GM18517 (cell line): ENCODE results near the gene KIF5C.
"Not testable (repeated sequence)": the region's sequence is repeated elsewhere in the genome, so short reads cannot be mapped to it uniquely, and the experiment has no call there.

ENCODE experiments used
- ATAC-seq: cut with Tn5 transposase; IDR thresholded peaks from one replicate; pipeline ENCODE4 v1.9.1; 2021; ENCODE audit warnings: mild to moderate bottlenecking, moderate library complexity; ENCODE audit not compliant: unreplicated experiment

Gene KIF5C

DNA sequence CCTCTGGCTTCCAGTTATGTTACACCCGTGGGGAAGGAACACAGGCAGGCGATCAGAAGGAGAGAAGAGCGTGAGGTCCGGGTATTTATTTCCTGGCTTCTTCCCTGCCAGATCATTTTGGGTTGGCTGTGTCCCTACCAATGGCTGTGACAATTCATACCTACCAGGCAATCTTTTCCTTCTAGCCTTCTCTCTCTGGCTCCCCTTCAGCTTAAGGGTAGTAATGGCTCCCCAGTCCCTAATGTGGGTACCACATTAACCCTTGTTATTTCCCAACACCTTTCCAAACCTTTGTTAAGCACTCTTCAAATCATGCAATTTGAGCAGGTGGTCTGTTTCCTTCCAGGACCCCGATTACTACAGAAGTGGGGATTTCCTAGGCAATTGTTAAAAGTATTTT is 84.7 kb downstream of the KIF5C start:
- no peak for ATAC-seq

- no peak for ATAC-seq
Measured at GRCh38 chr2:148960483-148960882, 85.5 kb downstream of the KIF5C start.

DNA sequence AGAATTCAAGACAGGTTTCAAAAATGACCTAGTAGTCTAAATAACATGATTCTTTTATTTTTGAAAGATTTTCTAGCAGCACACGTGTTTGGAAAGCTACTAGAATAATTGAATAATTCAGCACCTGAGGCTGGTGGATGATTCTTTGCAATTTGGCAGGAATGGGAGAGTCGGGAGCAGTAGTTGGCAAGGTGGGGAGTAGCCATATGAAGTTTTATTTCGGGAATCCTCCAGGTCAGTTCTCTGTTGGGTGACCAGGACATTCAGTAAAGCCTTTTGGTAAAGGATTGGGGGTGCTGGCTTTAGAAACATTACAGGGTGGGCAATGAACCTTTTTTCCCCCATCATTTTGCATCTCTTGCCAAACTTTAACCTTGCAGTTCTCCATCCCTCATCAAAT is 88.4 kb downstream of the KIF5C start:
- no peak for ATAC-seq

GRCh38 chr2:148965623-148966437 is 90.8 kb downstream of the KIF5C start:
- ATAC-seq, result no peak

DNA sequence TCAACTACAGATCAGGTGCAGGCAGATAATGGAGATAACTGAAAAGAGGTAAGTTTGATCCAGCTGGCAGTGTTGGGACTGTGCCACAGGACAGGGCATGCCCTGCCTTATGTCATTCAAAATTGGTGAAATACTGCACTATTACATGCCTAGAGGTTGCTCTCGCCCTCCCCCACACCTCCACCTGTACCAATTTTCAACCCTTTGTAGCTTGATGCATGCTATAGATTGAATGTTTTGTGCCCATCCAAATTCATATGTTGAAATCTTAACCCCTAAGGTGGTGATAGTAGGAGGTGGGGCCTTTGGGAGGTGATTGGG is 91.4 kb downstream of the KIF5C start:
- no peak for ATAC-seq

GRCh38 chr2:148967056-148967455 is 92.0 kb downstream of the KIF5C start:
- no peak for ATAC-seq

GRCh38 chr2:148967578-148967977 is 92.6 kb downstream of the KIF5C start:
- ATAC-seq, result no peak

DNA sequence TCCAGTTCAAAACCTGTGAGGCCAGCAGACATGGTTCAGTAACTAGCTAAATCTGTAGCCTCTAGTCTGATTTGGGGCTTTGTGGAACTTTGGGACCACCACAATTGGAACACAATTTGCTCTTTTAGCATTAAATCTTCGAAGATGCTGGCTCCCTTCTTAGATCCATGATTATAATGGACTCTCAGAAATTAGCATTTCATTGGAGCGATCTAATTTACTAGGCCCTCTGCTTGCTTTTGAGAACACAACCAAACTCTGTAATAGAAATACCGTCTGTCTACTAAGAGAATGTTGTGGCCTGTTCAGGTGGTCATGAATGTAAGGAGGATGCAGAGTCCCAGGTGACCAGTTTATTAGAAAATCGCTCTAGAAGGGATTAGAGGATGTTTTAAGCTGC is 93.3 kb downstream of the KIF5C start:
- no peak for ATAC-seq

DNA sequence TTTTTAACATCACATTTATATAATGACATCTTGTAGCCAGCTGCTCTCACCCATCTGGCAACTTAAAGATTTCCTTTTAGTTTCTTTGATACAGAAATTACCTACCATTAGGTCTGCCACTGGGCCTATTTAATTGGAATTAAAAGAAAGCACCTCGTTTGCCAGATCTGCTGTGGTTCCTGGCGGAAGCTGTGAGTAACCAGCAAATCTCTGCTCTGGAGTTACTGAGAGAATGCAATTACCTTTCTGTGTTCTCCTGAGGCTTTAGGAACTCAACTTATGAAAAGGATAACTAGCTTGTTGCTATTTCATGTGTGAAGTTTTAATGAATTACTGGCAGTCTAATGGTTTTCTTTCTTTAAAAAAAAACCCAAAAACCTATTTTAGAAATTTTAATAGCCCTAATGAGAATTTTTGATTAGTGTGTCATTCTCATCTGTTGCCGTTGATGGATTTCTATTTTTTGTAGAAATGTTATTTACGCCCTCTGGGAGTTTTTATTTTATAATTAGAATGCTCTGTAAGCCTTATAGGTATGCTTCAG is 93.8 kb downstream of the KIF5C start:
- ATAC-seq, result no peak

DNA sequence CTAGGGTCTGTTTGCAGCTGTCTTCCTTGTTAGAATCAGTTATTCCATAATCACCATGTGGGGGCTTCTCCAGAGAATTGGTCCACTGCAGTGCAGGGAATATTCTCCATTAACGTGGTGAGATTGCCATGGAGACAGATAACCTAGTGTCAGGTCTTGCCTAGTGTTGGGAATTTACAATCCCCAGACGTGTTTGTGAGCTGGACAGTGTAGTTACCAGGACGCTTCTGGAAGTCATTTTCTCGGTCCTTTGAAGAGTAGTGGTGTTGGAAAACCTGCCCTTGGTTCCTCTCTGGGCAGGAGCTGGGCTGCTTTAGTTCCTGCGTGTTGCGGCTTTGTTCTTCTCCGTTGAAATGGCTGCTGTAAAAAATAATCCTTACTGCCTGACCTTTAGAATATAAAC is 94.6 kb downstream of the KIF5C start:
- ATAC-seq, result no peak

DNA sequence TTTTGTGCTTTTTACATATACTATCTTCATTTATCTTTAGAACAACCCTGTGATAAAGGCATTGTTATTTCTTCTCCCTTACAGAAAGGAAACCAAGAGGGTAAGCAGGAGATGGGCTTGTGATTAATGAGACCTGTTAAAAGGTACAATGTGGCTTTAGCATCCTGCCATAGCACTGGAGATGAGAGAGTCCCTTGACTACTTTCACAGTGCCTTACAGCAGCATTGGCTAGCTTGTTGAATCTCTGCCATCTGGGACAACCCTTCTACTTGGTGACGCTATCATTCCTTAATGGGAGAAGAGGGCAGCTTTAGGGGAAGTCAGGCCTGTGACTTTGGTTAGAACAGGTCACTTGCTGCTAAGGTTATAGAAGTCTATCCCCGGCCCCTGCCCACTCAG is 95.4 kb downstream of the KIF5C start:
- no peak for ATAC-seq

- no peak for ATAC-seq
Measured at GRCh38 chr2:148971547-148971946, 96.5 kb downstream of the KIF5C start.

GRCh38 chr2:148974095-148974494 is 99.1 kb downstream of the KIF5C start:
- ATAC-seq, result no peak

GRCh38 chr2:148978026-148978685 is 103.1 kb downstream of the KIF5C start:
- no peak for ATAC-seq

DNA sequence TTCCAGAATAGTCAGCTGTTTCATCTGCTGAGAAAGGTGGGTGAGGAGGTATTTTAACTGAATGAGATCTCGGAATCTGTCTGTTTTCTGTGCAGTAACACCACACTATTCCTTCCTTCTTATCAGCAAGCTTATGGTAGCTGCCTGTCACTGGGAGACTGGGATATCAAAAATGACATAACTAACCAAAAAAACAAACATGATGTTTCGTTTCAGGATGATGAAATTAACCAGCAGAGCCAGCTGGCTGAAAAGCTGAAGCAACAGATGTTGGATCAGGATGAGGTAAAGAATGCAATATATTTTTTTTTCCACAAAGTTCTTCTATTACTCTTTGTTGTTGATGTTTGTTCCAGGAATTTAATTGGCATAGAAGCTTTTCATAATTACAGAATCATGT is 103.7 kb downstream of the KIF5C start:
- ATAC-seq, result no peak

DNA sequence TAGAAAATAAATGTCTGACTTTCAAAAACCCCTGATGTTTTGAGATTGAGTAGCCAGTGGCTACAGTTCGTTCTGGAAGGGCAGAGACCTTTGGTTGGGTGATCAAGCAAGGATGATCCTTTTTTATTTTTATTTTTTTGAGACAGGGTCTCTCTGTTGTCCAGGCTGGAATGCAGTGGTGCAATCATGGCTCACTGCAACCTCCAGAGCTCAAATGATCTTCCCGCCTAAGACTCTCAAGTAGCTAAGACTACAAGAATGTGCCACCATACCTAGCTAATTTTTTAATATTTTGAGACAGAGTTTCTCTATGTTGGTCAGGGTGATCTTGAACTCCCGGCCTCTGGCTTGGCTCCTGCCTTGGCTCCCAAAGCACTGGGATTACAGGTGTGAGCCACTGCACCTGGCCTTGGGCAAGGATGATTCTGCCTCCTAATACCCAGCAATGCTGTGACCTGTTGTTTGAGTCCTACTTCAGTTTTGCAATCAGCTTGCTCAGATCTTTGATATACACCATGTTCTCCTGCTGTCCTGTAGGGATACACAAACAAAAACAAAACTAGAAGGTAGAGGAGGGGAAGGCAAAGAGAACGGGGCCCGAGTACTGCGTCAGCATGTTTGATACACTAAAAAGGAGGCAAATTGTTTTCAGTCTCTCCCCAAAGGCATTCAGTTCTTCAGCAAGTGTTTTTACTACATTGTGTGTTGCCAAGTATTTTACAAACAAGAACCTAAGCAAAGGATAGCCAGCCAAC is 104.3 kb downstream of the KIF5C start:
- no peak for ATAC-seq

DNA sequence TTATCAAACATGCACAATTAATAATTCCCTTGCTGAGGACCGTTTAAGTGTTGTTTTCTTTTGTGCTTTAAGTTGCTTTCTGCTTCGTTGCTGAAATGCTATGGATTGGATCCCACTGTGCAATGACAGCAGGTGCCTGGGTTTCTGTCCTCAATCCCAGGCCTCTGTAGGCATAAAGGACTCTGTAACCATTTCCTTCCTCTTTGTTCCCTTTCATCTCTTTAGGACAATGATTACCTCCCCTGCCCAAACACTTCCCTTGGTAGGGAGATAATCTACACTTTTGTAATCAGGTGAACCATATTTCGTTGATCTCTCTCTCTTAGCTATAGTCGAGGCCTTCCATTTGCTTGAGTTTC is 104.9 kb downstream of the KIF5C start:
- no peak for ATAC-seq

GRCh38 chr2:148980496-148980895 is 105.5 kb downstream of the KIF5C start:
- ATAC-seq, result not testable (repeated sequence)

DNA sequence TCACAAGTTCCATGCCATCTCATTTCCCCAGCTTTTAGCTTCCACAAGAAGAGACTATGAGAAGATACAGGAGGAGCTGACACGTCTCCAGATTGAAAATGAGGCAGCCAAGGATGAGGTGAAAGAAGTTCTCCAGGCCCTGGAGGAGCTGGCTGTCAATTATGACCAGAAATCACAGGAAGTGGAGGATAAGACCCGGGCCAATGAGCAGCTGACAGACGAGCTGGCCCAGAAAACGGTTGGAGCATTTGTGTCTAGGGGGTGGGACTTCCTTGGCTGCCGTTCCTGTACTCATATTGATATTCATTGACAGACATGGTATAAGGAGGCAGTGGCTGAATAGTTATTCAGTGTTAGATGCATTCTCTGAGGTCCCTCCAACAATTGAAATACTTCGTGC is 106.3 kb downstream of the KIF5C start:
- no peak for ATAC-seq

GRCh38 chr2:148981781-148982180 is 106.8 kb downstream of the KIF5C start:
- ATAC-seq, result no peak

GRCh38 chr2:148982282-148982681 is 107.3 kb downstream of the KIF5C start:
- ATAC-seq, result no peak

- no peak for ATAC-seq
Measured at GRCh38 chr2:148983896-148984295, 108.9 kb downstream of the KIF5C start.
